Ascending aorta (tissue), 2 donors: Measurements from ENCODE around the gene ZNF786. TPM values are rescaled to one million over a fixed set of nuclear protein-coding genes. Genes with fewer than 3 reads are reported as not detected.

Source experiments
- DNase-seq, 2 donors: peaks; one replicate each; pipeline ENCODE4 v3.0.0-alpha.2; 2019; ENCODE audit warnings: low spot score in 2 of 2
- H3K27ac ChIP-seq, 2 donors: fragments of 200-600 bp; sonication (generic); one replicate each; pipeline ENCODE4 v1.5.1; 2016 to 2017; ENCODE audit warnings: mild to moderate bottlenecking in 1 of 2
- H3K27me3 ChIP-seq: fragments of 200-600 bp; sonication (generic); one replicate; pipeline ENCODE4 v1.5.1; 2017
- H3K36me3 ChIP-seq, 2 donors: fragments of 200-600 bp; sonication (generic); one replicate each; pipeline ENCODE4 v1.5.1; 2016
- H3K4me1 ChIP-seq, 2 donors: fragments of 200-600 bp; sonication (generic); one replicate each; pipeline ENCODE4 v1.5.1; 2016 to 2017; ENCODE audit warnings: mild to moderate bottlenecking in 1 of 2
- H3K4me3 ChIP-seq, 2 donors: fragments of 200-600 bp; sonication (generic); one replicate each; pipeline ENCODE4 v1.5.1; 2016 to 2017; ENCODE audit warnings: mild to moderate bottlenecking in 1 of 2
- H3K9me3 ChIP-seq, 2 donors: fragments of 200-600 bp; sonication (generic); one replicate each; pipeline ENCODE4 v1.5.1; 2016
- CTCF ChIP-seq, 3 experiments: fragments of 200-600 bp in 2 of 3; fragments of 450-650 bp in 1 of 3; sonication (generic) in 2 of 3; IDR thresholded peaks; one replicate each; pipeline ENCODE4 v1.5.1; 2016 to 2019; ENCODE audit warnings: antibody characterized with exemption in 3 of 3, mild to moderate bottlenecking in 1 of 3, moderate library complexity in 1 of 3
- intact Hi-C: fragments of 100-400 bp; cut with DNase I; formaldehyde crosslinking; loops from one replicate; pipeline ENCODE4 v1.15.1; 2023
- total RNA-seq: library from RNA; depleted of rRNA; stranded (reverse); fragments of >200 nt; gene quantifications from one replicate; pipeline ENCODE4 v1.1.0, GENCODE V29; 2016

ZNF786 gene
- total RNA-seq, 1 donor from 2014 or later = 8.4 TPM

- Histone ChIP-seq H3K9me3 (no peaks in the 10 kb centered on the region), H3K27ac (no peak overlapping the region), H3K36me3 (peaks cover 7 to 8% of the 10 kb centered on the region in 2 donors), H3K27me3 (no peaks in the 10 kb centered on the region), H3K4me3 (no peak overlapping the region), H3K4me1 (no peaks in the 10 kb centered on the region)
- intact Hi-C loops = no loop called here
- no peak for TF ChIP-seq CTCF (IDR thresholded peaks at IDR 0.05)
- DNase-seq = no peak
Measured at GRCh38 chr7:149077594-149077993, 12.9 kb downstream of the ZNF786 start.

GRCh38 chr7:149075286-149075685 is 15.2 kb downstream of the ZNF786 start:
- Histone ChIP-seq H3K4me1 (no peaks in the 10 kb centered on the region), H3K27ac (no peak overlapping the region), H3K9me3 (no peaks in the 10 kb centered on the region), H3K4me3 (no peak overlapping the region), H3K27me3 (no peaks in the 10 kb centered on the region), H3K36me3 (peaks cover 28 to 30% of the 10 kb centered on the region in 2 donors)
- no peak for TF ChIP-seq CTCF (IDR thresholded peaks at IDR 0.05)
- intact Hi-C loops = no loop called here
- no peak for DNase-seq

GRCh38 chr7:149074116-149074885 is 16.2 kb downstream of the ZNF786 start:
- no peak overlapping the region for H3K27ac ChIP-seq
- no peak overlapping the region for H3K4me3 ChIP-seq
- no peaks in the 10 kb centered on the region for H3K27me3 ChIP-seq
- H3K36me3 ChIP-seq = peaks cover 28 to 30% of the 10 kb centered on the region in 2 donors
- H3K9me3 ChIP-seq = no peaks in the 10 kb centered on the region
- no peaks in the 10 kb centered on the region for H3K4me1 ChIP-seq
- no peak for DNase-seq
- intact Hi-C loops = no loop called here
- no peak for TF ChIP-seq CTCF (IDR thresholded peaks at IDR 0.05)

GRCh38 chr7:149072438-149072775 is 18.1 kb downstream of the ZNF786 start:
- Histone ChIP-seq H3K9me3 (no peaks in the 10 kb centered on the region), H3K36me3 (peaks cover 28 to 30% of the 10 kb centered on the region in 2 donors), H3K4me1 (no peaks in the 10 kb centered on the region), H3K4me3 (no peak overlapping the region), H3K27me3 (no peaks in the 10 kb centered on the region), H3K27ac (no peak overlapping the region)
- DNase-seq = no peak
- intact Hi-C loops = no loop called here
- no peak for TF ChIP-seq CTCF (IDR thresholded peaks at IDR 0.05)

GRCh38 chr7:149071641-149072437 is 18.7 kb downstream of the ZNF786 start:
- H3K27me3 ChIP-seq = no peaks in the 10 kb centered on the region
- intact Hi-C loops = no loop called here
- no peak for DNase-seq

More at GRCh38 chr7:149071641-149072437, 18.7 kb downstream of the ZNF786 start:
- H3K27ac ChIP-seq = no peak overlapping the region
- no peak for TF ChIP-seq CTCF (IDR thresholded peaks at IDR 0.05)
- no peaks in the 10 kb centered on the region for H3K4me1 ChIP-seq
- H3K9me3 ChIP-seq = no peaks in the 10 kb centered on the region
- peaks cover 28 to 30% of the 10 kb centered on the region in 2 donors for H3K36me3 ChIP-seq
- H3K4me3 ChIP-seq = no peak overlapping the region
